Keratinocyte (primary cell): ENCODE data around the gene MUC5B. TPM values are rescaled to one million over a fixed set of nuclear protein-coding genes. Genes with fewer than 3 reads are reported as not detected.
A peak's percentile ranks its signal among the peaks of the same experiment; 100 is the strongest.

Experiments used
- DNase-seq: peaks from one replicate; pipeline ENCODE4 v3.0.0-alpha.2; 2011; ENCODE audit warnings: low read depth, missing footprints, low spot score
- FAIRE-seq: peaks from 2 replicates; lab custom pipeline; 2011; peaks lifted over from hg19 to GRCh38; lab: Jason Lieb, UNC
- H2AFZ ChIP-seq: 2 replicates; pipeline ENCODE4 v1.6.0; 2012; ENCODE audit warnings: low read length, control low read depth, inconsistent platforms; ENCODE audit not compliant: control insufficient read depth
- H3K27ac ChIP-seq: 2 replicates; pipeline ENCODE4 v1.5.1; 2011; ENCODE audit warnings: low read length; ENCODE audit not compliant: control insufficient read depth, insufficient read depth
- H3K27me3 ChIP-seq: 3 replicates; pipeline ENCODE4 v1.6.0; 2011; ENCODE audit warnings: low read length; ENCODE audit not compliant: control insufficient read depth, insufficient read depth; ENCODE audit errors: extremely low read depth
- H3K36me3 ChIP-seq, 2 experiments: 2 replicates in 1 of 2; 3 replicates in 1 of 2; pipeline ENCODE4 v1.5.1; 2011; ENCODE audit warnings: low read length in 2 of 2, mild to moderate bottlenecking in 1 of 2; ENCODE audit not compliant: control insufficient read depth in 2 of 2, insufficient read depth in 2 of 2; ENCODE audit errors: extremely low read depth in 1 of 2
- H3K4me1 ChIP-seq: 3 replicates; pipeline ENCODE4 v1.5.1; 2011; ENCODE audit warnings: low read length; ENCODE audit not compliant: control insufficient read depth, insufficient read depth; ENCODE audit errors: extremely low read depth
- H3K4me2 ChIP-seq: 3 replicates; pipeline ENCODE4 v1.6.0; 2011; ENCODE audit warnings: low read depth, low read length; ENCODE audit not compliant: control insufficient read depth, insufficient read depth; ENCODE audit errors: extremely low read depth
- H3K4me3 ChIP-seq, 3 experiments: fragments of 200-600 bp in 1 of 3; sonication (generic) in 1 of 3; 2 replicates in 2 of 3; 3 replicates in 1 of 3; pipeline ENCODE4 v1.5.1; 2011 to 2016; ENCODE audit warnings: low read length in 3 of 3, mild to moderate bottlenecking in 3 of 3, control low read depth in 2 of 3, inconsistent platforms in 1 of 3, low read depth in 1 of 3, mixed read lengths in 1 of 3, mixed run types in 1 of 3, moderate library complexity in 1 of 3; ENCODE audit not compliant: control insufficient read depth in 2 of 3, insufficient read depth in 2 of 3; ENCODE audit errors: extremely low read depth in 1 of 3
- H3K79me2 ChIP-seq: 2 replicates; pipeline ENCODE4 v1.6.0; 2012; ENCODE audit warnings: low read length; ENCODE audit not compliant: control insufficient read depth, insufficient read depth
- H3K9ac ChIP-seq: 3 replicates; pipeline ENCODE4 v1.6.0; 2011; ENCODE audit warnings: low read length; ENCODE audit not compliant: control insufficient read depth, insufficient read depth; ENCODE audit errors: extremely low read depth
- H3K9me1 ChIP-seq: 3 replicates; pipeline ENCODE4 v1.6.0; 2011; ENCODE audit warnings: low read length; ENCODE audit not compliant: control insufficient read depth, insufficient read depth; ENCODE audit errors: extremely low read depth
- H3K9me3 ChIP-seq: 2 replicates; pipeline ENCODE4 v1.5.1; 2012; ENCODE audit warnings: low read depth, low read length; ENCODE audit not compliant: control insufficient read depth
- H4K20me1 ChIP-seq: 3 replicates; pipeline ENCODE4 v1.6.0; 2011; ENCODE audit warnings: low read length; ENCODE audit not compliant: control insufficient read depth, insufficient read depth; ENCODE audit errors: extremely low read depth
- EZH2 ChIP-seq: IDR thresholded peaks from one replicate; pipeline ENCODE4 v1.6.1; 2012; ENCODE audit warnings: inconsistent platforms, mild to moderate bottlenecking, low read length, moderate library complexity
- dilution Hi-C: fragments of 300-500 bp; cut with MboI; formaldehyde crosslinking; loops from one replicate; pipeline ENCODE4 v1.7.0; 2020; ENCODE audit warnings: low sequenced_read_pairs; ENCODE audit not compliant: extremely low pct_ligation_motif_present
- polyA plus RNA-seq, 5 experiments: library from polyadenylated mRNA; depleted of rRNA in 3 of 5; stranded (reverse) in 3 of 5; stranded (forward) in 1 of 5; unstranded in 1 of 5; fragments of >200 nt; gene quantifications; 1 replicate in 1 of 5; 2 replicates in 3 of 5; 3 replicates in 1 of 5; pipeline versions ENCODE4 v1.2.1 to v1.2.3, GENCODE V29; 2011 to 2012; ENCODE audit warnings: missing spikeins in 2 of 5, low read depth in 1 of 5, low replicate concordance in 1 of 5
- TF ChIP-seq, protein P1 (sequence below), 3 experiments: IDR thresholded peaks in 1 of 3; conservative IDR thresholded peaks in 1 of 3; optimal IDR thresholded peaks in 1 of 3; 2 replicates in 2 of 3; 3 replicates in 1 of 3; pipeline versions ENCODE3 to v1.5.1; 2011; ENCODE audit warnings: low read length in 3 of 3, mild to moderate bottlenecking in 3 of 3, moderate library complexity in 2 of 3, control low read depth in 1 of 3, inconsistent platforms in 1 of 3; ENCODE audit not compliant: insufficient read depth in 2 of 3; ENCODE audit errors: extremely low read depth in 1 of 3

The MUC5B gene
- polyA plus RNA-seq, 1 donor (not counting 4 experiments of a cell fraction or from before 2014, with no cell fraction given): not detected

DNA sequence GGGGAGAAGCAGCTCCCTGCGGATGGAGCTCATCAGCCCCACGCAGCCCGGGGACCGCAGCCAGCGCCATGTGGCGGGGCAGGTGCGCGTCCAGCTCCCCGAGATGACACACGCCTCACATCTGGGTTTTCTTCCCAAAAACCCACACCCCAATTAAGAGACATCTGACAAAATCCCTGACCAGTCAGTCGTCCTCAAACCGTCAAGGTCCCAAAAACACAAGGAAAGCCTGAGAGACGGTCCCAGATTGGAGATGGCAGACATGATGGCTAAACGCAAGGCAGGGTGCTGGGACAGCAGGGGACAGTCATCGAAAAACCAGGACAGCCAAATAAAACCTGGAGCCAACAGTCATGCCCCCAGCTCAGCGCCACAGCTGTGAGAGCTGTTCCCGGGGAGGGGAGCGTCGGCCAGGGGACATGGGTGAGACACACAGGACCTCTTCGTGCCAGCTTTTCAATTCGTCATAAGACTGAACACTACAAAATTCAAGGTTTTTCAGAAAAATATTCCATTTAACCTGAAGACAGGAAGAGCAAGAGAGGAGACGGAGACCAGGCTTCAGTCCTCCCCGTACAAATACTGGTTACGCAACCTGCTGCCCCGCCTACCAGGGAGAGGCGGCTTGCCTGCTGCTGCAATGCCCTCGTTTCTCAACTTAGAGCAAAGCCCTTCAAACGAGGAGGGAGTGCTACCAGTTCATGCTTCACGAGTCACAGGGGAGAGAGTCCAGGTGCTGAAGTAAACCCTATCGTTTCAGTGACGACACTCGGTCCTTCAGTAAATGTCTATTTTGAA lies 76.0 kb downstream of the MUC5B start:
- Histone ChIP-seq H3K9me1 (no peaks in the 10 kb centered on the region), H3K4me3 (no peak overlapping the region), H3K27me3 (no peaks in the 10 kb centered on the region), H3K4me1 (peaks cover 19% of the 10 kb centered on the region), H3K27ac (no peak overlapping the region), H3K79me2 (peaks cover 80% of the 10 kb centered on the region), H4K20me1 (peaks cover 31% of the 10 kb centered on the region), H2AFZ (no peak overlapping the region), H3K4me2 (peak overlapping the region; percentile 15), H3K36me3 (peaks cover 16 to 23% of the 10 kb centered on the region in 2 experiments), H3K9ac (no peak overlapping the region), H3K9me3 (no peaks in the 10 kb centered on the region)
- TF ChIP-seq EZH2: no peak
- TF ChIP-seq, protein P1, sequence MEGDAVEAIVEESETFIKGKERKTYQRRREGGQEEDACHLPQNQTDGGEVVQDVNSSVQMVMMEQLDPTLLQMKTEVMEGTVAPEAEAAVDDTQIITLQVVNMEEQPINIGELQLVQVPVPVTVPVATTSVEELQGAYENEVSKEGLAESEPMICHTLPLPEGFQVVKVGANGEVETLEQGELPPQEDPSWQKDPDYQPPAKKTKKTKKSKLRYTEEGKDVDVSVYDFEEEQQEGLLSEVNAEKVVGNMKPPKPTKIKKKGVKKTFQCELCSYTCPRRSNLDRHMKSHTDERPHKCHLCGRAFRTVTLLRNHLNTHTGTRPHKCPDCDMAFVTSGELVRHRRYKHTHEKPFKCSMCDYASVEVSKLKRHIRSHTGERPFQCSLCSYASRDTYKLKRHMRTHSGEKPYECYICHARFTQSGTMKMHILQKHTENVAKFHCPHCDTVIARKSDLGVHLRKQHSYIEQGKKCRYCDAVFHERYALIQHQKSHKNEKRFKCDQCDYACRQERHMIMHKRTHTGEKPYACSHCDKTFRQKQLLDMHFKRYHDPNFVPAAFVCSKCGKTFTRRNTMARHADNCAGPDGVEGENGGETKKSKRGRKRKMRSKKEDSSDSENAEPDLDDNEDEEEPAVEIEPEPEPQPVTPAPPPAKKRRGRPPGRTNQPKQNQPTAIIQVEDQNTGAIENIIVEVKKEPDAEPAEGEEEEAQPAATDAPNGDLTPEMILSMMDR (optimal IDR thresholded peaks at IDR 0.05 in 1 of 3, IDR thresholded peaks at IDR 0.05 in 1 of 3, conservative IDR thresholded peaks at IDR 0.05 in 1 of 3; ENCODE audit: extremely low read depth in 1 of 3, insufficient read depth in 2 of 3, low read length in 3 of 3): no peak
- DNase-seq (peak; percentile 50), FAIRE-seq (peak; percentile 43)
- dilution Hi-C loops: no loop called here

DNA sequence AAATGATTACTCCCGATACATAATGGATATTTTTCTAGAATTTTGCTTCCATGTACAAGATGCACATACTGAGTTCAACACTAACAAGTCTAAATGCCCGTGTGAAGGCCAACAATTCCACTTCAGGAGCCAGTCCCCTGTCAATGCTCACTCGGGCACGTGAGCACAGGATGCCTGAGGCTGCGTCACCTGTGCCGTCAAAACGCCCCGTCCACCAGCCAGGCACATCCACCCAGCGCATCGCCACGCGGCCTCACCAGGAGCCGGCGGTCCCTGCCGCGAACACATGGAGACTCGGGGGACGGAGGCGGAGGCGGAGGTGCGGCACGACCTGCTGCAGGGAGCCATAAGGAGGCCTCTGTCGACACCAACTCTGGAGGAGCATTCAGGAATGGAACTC lies 76.8 kb downstream of the MUC5B start:
- no peak overlapping the region for H3K9ac ChIP-seq
- no peaks in the 10 kb centered on the region for H3K27me3 ChIP-seq
- H2AFZ ChIP-seq: no peak overlapping the region
- peaks cover 26% of the 10 kb centered on the region for H3K4me1 ChIP-seq
- TF ChIP-seq, protein P1 (optimal IDR thresholded peaks at IDR 0.05 in 1 of 3, IDR thresholded peaks at IDR 0.05 in 1 of 3, conservative IDR thresholded peaks at IDR 0.05 in 1 of 3; ENCODE audit: extremely low read depth in 1 of 3, insufficient read depth in 2 of 3, low read length in 3 of 3): no peak
- no peak for TF ChIP-seq EZH2
- H3K9me1 ChIP-seq: no peaks in the 10 kb centered on the region
- peaks cover 31% of the 10 kb centered on the region for H4K20me1 ChIP-seq
- peaks cover 86% of the 10 kb centered on the region for H3K79me2 ChIP-seq
- H3K4me2 ChIP-seq: no peak overlapping the region
- H3K27ac ChIP-seq: no peak overlapping the region
- FAIRE-seq (no peak), DNase-seq (no peak)
- H3K9me3 ChIP-seq: no peaks in the 10 kb centered on the region
- dilution Hi-C loops: no loop called here
- H3K4me3 ChIP-seq: no peak overlapping the region
- peaks cover 16 to 23% of the 10 kb centered on the region in 2 experiments for H3K36me3 ChIP-seq
